K562 (cell line): ENCODE measurements around the gene ADD1. TPM values are rescaled to one million over a fixed set of nuclear protein-coding genes. Genes with fewer than 3 reads are reported as not detected.

Source experiments
- ARID1B ChIP-seq: fragments of 450-650 bp; IDR thresholded peaks from 2 replicates; pipeline ENCODE4 v1.6.1; 2016; ENCODE audit warnings: antibody characterized with exemption, mild to moderate bottlenecking, inconsistent platforms
- E4F1 ChIP-seq: fragments of 250-450 bp; sonication (Bioruptor Pico); IDR thresholded peaks from 2 replicates; pipeline ENCODE4 v1.5.0; 2021; ENCODE audit warnings: mild to moderate bottlenecking, borderline replicate concordance
- HDAC3 ChIP-seq: fragments of 450-650 bp; IDR thresholded peaks from 2 replicates; pipeline ENCODE4 v1.6.1; 2018; ENCODE audit warnings: borderline replicate concordance, mild to moderate bottlenecking, moderate library complexity; ENCODE audit not compliant: partially characterized antibody
- MED1 ChIP-seq: sonication (generic); formaldehyde crosslinking; IDR thresholded peaks from 2 replicates; pipeline ENCODE4 v1.8.1; 2023; ENCODE audit warnings: missing genetic modification reagents, borderline replicate concordance
- MLLT1 ChIP-seq, 2 experiments: fragments of 450-650 bp; IDR thresholded peaks; 2 replicates each; pipeline ENCODE4 v1.6.1; 2016
- MXI1 ChIP-seq: IDR thresholded peaks from 2 replicates; pipeline ENCODE4 v1.6.1; 2011; ENCODE audit warnings: low read depth, mild to moderate bottlenecking, improper control_type of control experiment, low read length
- NONO ChIP-seq, 2 experiments: fragments of 200-400 bp in 1 of 2; fragments of 450-650 bp in 1 of 2; formaldehyde crosslinking in 1 of 2; IDR thresholded peaks; 2 replicates each; pipeline ENCODE4 v1.6.1; 2017; ENCODE audit warnings: low read depth in 2 of 2, mild to moderate bottlenecking in 2 of 2, moderate library complexity in 2 of 2, low read length in 1 of 2
- NR2C2 ChIP-seq, 2 experiments: fragments of 200-800 bp in 1 of 2; sonication (Bioruptor generic) in 1 of 2; sonication (generic) in 1 of 2; formaldehyde crosslinking in 1 of 2; IDR thresholded peaks; 2 replicates each; pipeline versions ENCODE4 v1.6.1 to v1.8.0; 2016 to 2022; ENCODE audit warnings: mild to moderate bottlenecking in 1 of 2, missing compliant biosample characterization in 1 of 2, missing genetic modification characterization in 1 of 2, missing genetic modification reagents in 1 of 2
- POLR2H ChIP-seq: IDR thresholded peaks from 2 replicates; pipeline ENCODE4 v1.6.1; 2016; ENCODE audit warnings: missing genetic modification characterization, low read depth, mild to moderate bottlenecking, control low read depth, missing compliant biosample characterization, moderate library complexity
- PPARD ChIP-seq: fragments of 250-450 bp; sonication (Bioruptor Pico); IDR thresholded peaks from 2 replicates; pipeline ENCODE4 v1.8.0; 2022; ENCODE audit warnings: inconsistent platforms, mild to moderate bottlenecking, moderate library complexity
- RB1 ChIP-seq: fragments of 450-650 bp; IDR thresholded peaks from 2 replicates; pipeline ENCODE4 v1.6.1; 2017; ENCODE audit warnings: low read depth, mild to moderate bottlenecking
- RBBP5 ChIP-seq: fragments of 200-600 bp; sonication (generic); IDR thresholded peaks from 2 replicates; pipeline ENCODE4 v1.6.1; 2012; ENCODE audit warnings: borderline replicate concordance, mild to moderate bottlenecking, low read length, control low read depth, inconsistent platforms; ENCODE audit not compliant: insufficient read depth, poor library complexity, severe bottlenecking
- RFX7 ChIP-seq: fragments of 250-450 bp; sonication (Bioruptor Pico); IDR thresholded peaks from 2 replicates; pipeline ENCODE4 v1.5.1; 2021; ENCODE audit warnings: mild to moderate bottlenecking
- U2AF1 ChIP-seq: fragments of 200-400 bp; formaldehyde crosslinking; optimal IDR thresholded peaks from 2 replicates; pipeline ENCODE3; 2017; ENCODE audit warnings: mild to moderate bottlenecking, low read depth, low read length, moderate library complexity
- USF2 ChIP-seq: sonication (generic); formaldehyde crosslinking; IDR thresholded peaks from 2 replicates; pipeline ENCODE4 v1.5.0; 2020; ENCODE audit warnings: missing genetic modification reagents
- ZNF121 ChIP-seq: sonication (generic); formaldehyde crosslinking; conservative IDR thresholded peaks from 2 replicates; pipeline ENCODE4 v1.8.0; 2022; ENCODE audit warnings: missing genetic modification reagents
- polyA plus RNA-seq, 8 experiments: library from polyadenylated mRNA; depleted of rRNA in 4 of 8; stranded (reverse) in 5 of 8; unstranded in 3 of 8; fragments of >200 nt; fragmentation: Nextera tagmentation in 2 of 8; fragmentation: Illumina TruSeq in 1 of 8; extraction: Ambion mirVana in 2 of 8; extraction: Trizol in 1 of 8; gene quantifications; 2 replicates each; pipeline versions ENCODE4 v1.2.1 to v1.2.3, GENCODE V29; 2011 to 2014; ENCODE audit warnings: inconsistent platforms in 1 of 8, missing spikeins in 1 of 8
- total RNA-seq, 7 experiments: library from RNA; depleted of rRNA in 6 of 7; stranded (reverse); fragments of >200 nt in 6 of 7; fragmentation: Illumina TruSeq in 2 of 7; extraction: Trizol in 2 of 7; gene quantifications; 2 replicates each; pipeline versions ENCODE4 v1.2.1 to v1.2.3, GENCODE V29; 2011 to 2021; ENCODE audit warnings: low replicate concordance in 1 of 7
- TF ChIP-seq, protein P1 (sequence below): sonication (generic); formaldehyde crosslinking; IDR thresholded peaks from 2 replicates; pipeline ENCODE4 v1.9.0; 2022; ENCODE audit warnings: mild to moderate bottlenecking, missing genetic modification reagents
- TF ChIP-seq, protein P2 (sequence below): fragments of 450-650 bp; formaldehyde crosslinking; IDR thresholded peaks from 2 replicates; pipeline ENCODE4 v1.4.0; 2022; ENCODE audit warnings: missing genetic modification characterization

Gene ADD1
- total and polyA plus RNA-seq, 9 of the 15 experiments (the other 6 are each of a cell fraction or from before 2014, with no cell fraction given), result 17.5 to 153 (median 74.0) TPM

GRCh38 chr4:2934813-2935761 is 91.4 kb downstream of the ADD1 start (continued):
- TF ChIP-seq ARID1B, result no peak
- no peak for TF ChIP-seq PPARD (CRISPR knock-in tag)
- peak; percentile 78 for TF ChIP-seq RB1
- no peak for TF ChIP-seq ZNF121 (CRISPR knock-in tag)
- TF ChIP-seq E4F1, result no peak
- peak; percentile 90 for TF ChIP-seq RBBP5
- TF ChIP-seq MLLT1 (IDR thresholded peaks at IDR 0.05), result no peak
- no peak for TF ChIP-seq USF2
- TF ChIP-seq NR2C2 (CRISPR knock-in tag; IDR thresholded peaks at IDR 0.05), result no peak
- peak; percentile 67 for TF ChIP-seq NR2C2 (tag; IDR thresholded peaks at IDR 0.05)
- TF ChIP-seq, protein P1, sequence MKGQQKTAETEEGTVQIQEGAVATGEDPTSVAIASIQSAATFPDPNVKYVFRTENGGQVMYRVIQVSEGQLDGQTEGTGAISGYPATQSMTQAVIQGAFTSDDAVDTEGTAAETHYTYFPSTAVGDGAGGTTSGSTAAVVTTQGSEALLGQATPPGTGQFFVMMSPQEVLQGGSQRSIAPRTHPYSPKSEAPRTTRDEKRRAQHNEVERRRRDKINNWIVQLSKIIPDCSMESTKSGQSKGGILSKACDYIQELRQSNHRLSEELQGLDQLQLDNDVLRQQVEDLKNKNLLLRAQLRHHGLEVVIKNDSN (CRISPR knock-in tag), result peak; percentile 39; the same call in 1 of the 2 replicates
- TF ChIP-seq U2AF1, result no peak
- TF ChIP-seq MED1 (CRISPR knock-in tag), result no peak
- TF ChIP-seq, protein P2, sequence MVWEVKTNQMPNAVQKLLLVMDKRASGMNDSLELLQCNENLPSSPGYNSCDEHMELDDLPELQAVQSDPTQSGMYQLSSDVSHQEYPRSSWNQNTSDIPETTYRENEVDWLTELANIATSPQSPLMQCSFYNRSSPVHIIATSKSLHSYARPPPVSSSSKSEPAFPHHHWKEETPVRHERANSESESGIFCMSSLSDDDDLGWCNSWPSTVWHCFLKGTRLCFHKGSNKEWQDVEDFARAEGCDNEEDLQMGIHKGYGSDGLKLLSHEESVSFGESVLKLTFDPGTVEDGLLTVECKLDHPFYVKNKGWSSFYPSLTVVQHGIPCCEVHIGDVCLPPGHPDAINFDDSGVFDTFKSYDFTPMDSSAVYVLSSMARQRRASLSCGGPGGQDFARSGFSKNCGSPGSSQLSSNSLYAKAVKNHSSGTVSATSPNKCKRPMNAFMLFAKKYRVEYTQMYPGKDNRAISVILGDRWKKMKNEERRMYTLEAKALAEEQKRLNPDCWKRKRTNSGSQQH (CRISPR knock-in tag), result no peak
- TF ChIP-seq RFX7 (CRISPR knock-in tag), result no peak
- peak in 1 of 2 experiments; percentile 52; a peak in 1 of 4 replicates for TF ChIP-seq NONO (IDR thresholded peaks at IDR 0.05; ENCODE audit: low read depth in 2 of 2, low read length in 1 of 2)
- peak; percentile 81; the same call in 1 of the 2 replicates for TF ChIP-seq MXI1
- TF ChIP-seq HDAC3, result no peak
- TF ChIP-seq POLR2H (tag), result no peak
